ENCODE results near the gene JARID2. TPM values are rescaled to one million over a fixed set of nuclear protein-coding genes. Genes with fewer than 3 reads are reported as not detected.

Gene JARID2
- total and polyA plus RNA-seq, 2 of the 8 experiments (the other 6 are each of a cell fraction or from before 2014, with no cell fraction given): 60.1 to 239 TPM

- FAIRE-seq: no peak
- H2BK12ac ChIP-seq (ENCODE audit: low read depth, low read length): no peak overlapping the region
- peak overlapping the region in 1 of 2 experiments; percentile 51; a peak in 1 of 4 replicates for H3K4me2 ChIP-seq (ENCODE audit: insufficient read depth in 1 of 2, low read depth in 2 of 2, low read length in 2 of 2)
- no peak overlapping the region for H2BK15ac ChIP-seq (ENCODE audit: low read length)
- no peak overlapping the region for H4K5ac ChIP-seq (ENCODE audit: insufficient read length, low read depth, low read length)
- TF ChIP-seq HDAC2 (IDR thresholded peaks at IDR 0.05; ENCODE audit: borderline replicate concordance in 1 of 2, low read depth in 2 of 2, low read length in 2 of 2) (no peak), ZNF274 (IDR thresholded peaks at IDR 0.05; ENCODE audit: borderline replicate concordance, extremely low read depth, low read length) (no peak), GTF2F1 (IDR thresholded peaks at IDR 0.05; ENCODE audit: borderline replicate concordance, low read depth, low read length) (no peak), RNF2 (IDR thresholded peaks at IDR 0.05; ENCODE audit: borderline replicate concordance, low read depth, low read length, missing control alignments, poor library complexity, severe bottlenecking) (no peak), ASH2L (IDR thresholded peaks at IDR 0.05; ENCODE audit: low read length) (no peak), BRCA1 (IDR thresholded peaks at IDR 0.05; ENCODE audit: low read depth, low read length) (no peak), CHD1 (IDR thresholded peaks at IDR 0.05; ENCODE audit: low read depth, low read length) (no peak), SIN3A (conservative IDR thresholded peaks at IDR 0.05 in 1 of 2, IDR thresholded peaks at IDR 0.05 in 1 of 2; ENCODE audit: low read depth in 1 of 2, low read length in 2 of 2) (no peak), TAF1 (IDR thresholded peaks at IDR 0.05; ENCODE audit: low read depth, low read length) (no peak)
- 86% methylated on average over 7 of the region's 7 CpGs; no CpG with 5 or more reads in 1 of the 2 experiments for WGBS, 2 experiments (ENCODE audit: extremely low coverage in 1 of 2, insufficient coverage in 1 of 2, insufficient read length in 1 of 2, insufficient replicate concordance in 2 of 2, low coverage in 1 of 2, low lambda C conversion rate in 2 of 2, missing lambda C conversion rate in 1 of 2)
- H3K56ac ChIP-seq (replicated peaks; ENCODE audit: insufficient read length, low read depth, low read length): no peak overlapping the region
- peaks cover 64 to 69% of the 10 kb centered on the region in 2 experiments for H4K20me1 ChIP-seq (replicated peaks in 1 of 2; ENCODE audit: control insufficient read depth in 1 of 2, insufficient read depth in 2 of 2, low read length in 2 of 2)
- H4K91ac ChIP-seq (replicated peaks; ENCODE audit: insufficient read length, low read length): no peak overlapping the region
- no peak overlapping the region for H3K27ac ChIP-seq (ENCODE audit: low read depth, low read length)
- no peak overlapping the region for H2AK5ac ChIP-seq (ENCODE audit: low read depth, low read length)
- no peak for DNase-seq (ENCODE audit: low read depth in 1 of 2, low spot score in 2 of 2)
- no peaks in the 10 kb centered on the region for H3K27me3 ChIP-seq (replicated peaks in 1 of 4; ENCODE audit: control insufficient read depth in 3 of 4, extremely low read depth in 1 of 4, insufficient read depth in 3 of 4, low read length in 3 of 4)
- no peak overlapping the region for H3K18ac ChIP-seq (ENCODE audit: extremely low read depth, low read length)
- no peaks in the 10 kb centered on the region for H3K36me3 ChIP-seq (ENCODE audit: control insufficient read depth in 2 of 4, insufficient read depth in 4 of 4, low read length in 3 of 4)
- no peak overlapping the region for H2AFZ ChIP-seq (ENCODE audit: low read length)
- no peak overlapping the region for H3K4me3 ChIP-seq (ENCODE audit: extremely low read depth in 1 of 4, insufficient read depth in 2 of 4, low read depth in 3 of 4, low read length in 4 of 4)
- H2BK120ac ChIP-seq (replicated peaks; ENCODE audit: low read depth, low read length): no peak overlapping the region
- H3K79me2 ChIP-seq (ENCODE audit: control insufficient read depth in 1 of 2, insufficient read depth in 2 of 2, low read length in 2 of 2): peaks cover 95 to 100% of the 10 kb centered on the region in 2 experiments
- CTCF ChIA-PET (ENCODE audit: partially characterized antibody): interaction anchor here (0.7 to 1.3 kb wide), 2 partner anchors 111 to 132 kb away, joined by 3 read pairs; no protein-coding TSS in a partner anchor
- H3K23me2 ChIP-seq (ENCODE audit: low read depth, low read length): no peaks in the 10 kb centered on the region
- no peak overlapping the region for H2BK5ac ChIP-seq (ENCODE audit: low read depth, low read length)
- H3K4me1 ChIP-seq (replicated peaks in 1 of 4; ENCODE audit: control insufficient read depth in 3 of 4, insufficient read depth in 4 of 4, low read length in 3 of 4): peaks cover 13 to 53% (median 35%) of the 10 kb centered on the region in 4 experiments
- H4K8ac ChIP-seq (ENCODE audit: extremely low read depth, insufficient read depth, low read length): no peak overlapping the region
- no peak overlapping the region for H3K14ac ChIP-seq (ENCODE audit: insufficient read length)
- no peak overlapping the region for H3K9ac ChIP-seq (replicated peaks in 1 of 4; ENCODE audit: extremely low read depth in 1 of 4, low read depth in 3 of 4, low read length in 3 of 4)
- H3K4ac ChIP-seq (replicated peaks; ENCODE audit: insufficient read length, low read depth, low read length): no peak overlapping the region
- peaks cover 13% of the 10 kb centered on the region for H3K79me1 ChIP-seq (ENCODE audit: low read depth, low read length)
- no peak overlapping the region for H2BK20ac ChIP-seq (ENCODE audit: low read length)
- no peaks in the 10 kb centered on the region for H3K9me3 ChIP-seq (ENCODE audit: insufficient read depth in 2 of 2, low read depth in 1 of 2, low read length in 1 of 2)
- H3K23ac ChIP-seq (ENCODE audit: insufficient read length): no peak overlapping the region
- POLR2A ChIA-PET (ENCODE audit: partially characterized antibody): interaction anchor here (0.9 kb wide), 1 partner anchor 14 kb away, joined by 3 read pairs; no protein-coding TSS in a partner anchor
These were observed 140.4 kb downstream of the JARID2 start for GRCh38 chr6:15386110-15386755.
